ENCODE measurements around the gene PDE4A. TPM values are rescaled to one million over a fixed set of nuclear protein-coding genes. Genes with fewer than 3 reads are reported as not detected.

PDE4A gene
- total RNA-seq, 2 experiments from 2014 or later: 15.7 to 17.5 TPM

GRCh38 chr19:10430505-10431253 is 10.3 kb downstream of the PDE4A start:
- Mint-ChIP-seq H3K27ac (peak overlapping the region; percentile 64), H3K27me3 (peaks cover 35% of the 10 kb centered on the region), H3K36me3 (peaks cover 3% of the 10 kb centered on the region), H3K4me1 (ENCODE audit: low read depth) (peaks cover 63% of the 10 kb centered on the region), H3K9me3 (no peaks in the 10 kb centered on the region), H3K4me3 (peak overlapping the region; percentile 73)
- POLR2A ChIA-PET: interaction anchor here (0.6 to 2.2 kb wide), 2 partner anchors 25 to 40 kb away, joined by 3 to 8 read pairs; no protein-coding TSS in a partner anchor
- intact Hi-C loops (cut with micrococcal nuclease): no loop called here
- DNase-seq: no peak
- CTCF ChIA-PET: interaction anchor here (0.6 to 27.2 kb wide), 2 partner anchors 22 to 135 kb away, joined by 3 to 836 read pairs; partner anchors contain the start of gene CDC37

DNA sequence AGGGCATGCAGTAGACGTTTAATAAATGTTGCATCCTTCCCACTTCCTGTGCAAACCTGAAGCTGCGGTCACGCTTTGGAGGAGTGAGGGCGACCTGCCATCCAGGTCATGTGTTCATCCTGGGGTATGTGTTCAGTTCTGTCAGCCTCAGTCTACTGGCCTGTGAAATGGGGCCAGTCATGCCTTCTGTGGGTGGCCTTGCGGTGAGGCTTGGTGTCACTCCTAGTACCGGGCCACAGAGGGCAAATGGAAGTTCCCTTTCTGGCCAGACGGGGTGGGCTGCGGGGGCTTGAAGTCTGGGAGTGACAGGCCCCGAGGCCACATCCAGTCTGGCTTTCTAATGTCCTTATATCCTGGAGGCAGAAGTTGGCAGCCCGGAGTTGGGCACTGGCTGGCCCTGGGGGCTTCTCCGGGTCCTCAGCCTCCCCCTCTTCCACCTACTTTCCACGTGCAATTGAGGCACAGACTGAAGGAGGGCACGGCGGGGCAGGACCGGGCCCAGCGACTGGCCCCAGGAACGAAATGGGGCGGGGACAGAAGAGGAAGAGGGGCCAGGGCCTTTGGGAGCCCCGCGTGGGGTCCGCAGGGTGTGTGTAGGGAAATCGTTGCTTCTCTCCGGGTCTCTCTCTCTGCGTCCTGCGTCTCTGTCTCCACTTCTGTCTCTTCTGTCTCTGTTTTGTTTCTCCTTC is 11.1 kb downstream of the PDE4A start:
- CTCF ChIA-PET: interaction anchor here (0.7 to 27.2 kb wide), 2 partner anchors 22 to 51 kb away, joined by 3 to 836 read pairs; partner anchors contain the start of genes CDC37 and TYK2
- peak; percentile 69 for DNase-seq
- POLR2A ChIA-PET: interaction anchor here (2.2 kb wide), 1 partner anchor 26 kb away, joined by 8 read pairs; no protein-coding TSS in a partner anchor
- peaks cover 58% of the 10 kb centered on the region for H3K4me1 Mint-ChIP-seq (ENCODE audit: low read depth)
- H3K4me3 Mint-ChIP-seq: peak overlapping the region; percentile 73
- H3K36me3 Mint-ChIP-seq: peaks cover 3% of the 10 kb centered on the region
- peak overlapping the region; percentile 64 for H3K27ac Mint-ChIP-seq
- H3K27me3 Mint-ChIP-seq: peaks cover 35% of the 10 kb centered on the region
- H3K9me3 Mint-ChIP-seq: no peaks in the 10 kb centered on the region
- intact Hi-C loops (cut with micrococcal nuclease): no loop called here

- Mint-ChIP-seq H3K4me1 (ENCODE audit: low read depth) (peaks cover 53% of the 10 kb centered on the region), H3K4me3 (peak overlapping the region; percentile 73), H3K36me3 (peaks cover 3% of the 10 kb centered on the region), H3K27ac (peak overlapping the region; percentile 60), H3K9me3 (no peaks in the 10 kb centered on the region), H3K27me3 (peaks cover 35% of the 10 kb centered on the region)
- ChIA-PET CTCF (interaction anchor here (0.7 to 27.2 kb wide), 3 partner anchors 9 to 52 kb away, joined by 3 to 836 read pairs (median 3); partner anchors contain the start of genes CDC37 and TYK2), POLR2A (no interaction called here)
- DNase-seq: peak; percentile 71
- intact Hi-C loops (cut with micrococcal nuclease): no loop called here
Observed at GRCh38 chr19:10431943-10432735, 11.8 kb downstream of the PDE4A start.

GRCh38 chr19:10432736-10433130 is 12.4 kb downstream of the PDE4A start:
- CTCF ChIA-PET: interaction anchor here (1.1 to 27.2 kb wide), 2 partner anchors 9 to 24 kb away, joined by 3 to 836 read pairs; partner anchors contain the start of gene CDC37
- peak overlapping the region; percentile 41 for H3K4me3 Mint-ChIP-seq
- no peaks in the 10 kb centered on the region for H3K9me3 Mint-ChIP-seq
- H3K27me3 Mint-ChIP-seq: peaks cover 35% of the 10 kb centered on the region
- POLR2A ChIA-PET: no interaction called here
- DNase-seq: no peak
- H3K27ac Mint-ChIP-seq: no peak overlapping the region
- intact Hi-C loops (cut with micrococcal nuclease): no loop called here
- H3K4me1 Mint-ChIP-seq (ENCODE audit: low read depth): peaks cover 47% of the 10 kb centered on the region
- H3K36me3 Mint-ChIP-seq: peaks cover 3% of the 10 kb centered on the region

DNA sequence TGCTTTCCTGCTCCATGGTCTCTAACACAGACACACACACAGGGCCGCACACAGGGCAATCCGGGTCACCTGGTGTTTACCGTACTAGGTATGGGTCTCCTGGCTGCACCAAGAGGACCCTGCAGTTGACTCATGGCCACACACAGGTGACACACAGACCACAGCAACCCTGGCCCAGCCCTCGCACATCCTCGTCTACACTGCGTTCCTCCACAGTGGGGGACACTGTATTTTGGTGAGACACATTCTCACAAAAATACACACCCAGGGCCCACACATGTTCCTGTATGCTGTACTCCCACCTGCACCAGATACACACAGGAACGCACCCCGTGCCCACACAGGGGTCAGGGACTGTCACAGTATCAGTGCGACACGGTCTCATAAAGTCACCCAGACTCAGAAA is 12.8 kb downstream of the PDE4A start:
- POLR2A ChIA-PET: no interaction called here
- Mint-ChIP-seq H3K27me3 (peaks cover 34% of the 10 kb centered on the region), H3K9me3 (no peaks in the 10 kb centered on the region), H3K36me3 (peaks cover 3% of the 10 kb centered on the region), H3K27ac (no peak overlapping the region), H3K4me3 (no peak overlapping the region), H3K4me1 (ENCODE audit: low read depth) (peaks cover 43% of the 10 kb centered on the region)
- CTCF ChIA-PET: interaction anchor here (0.5 to 27.2 kb wide), 3 partner anchors 10 to 347 kb away, joined by 3 to 836 read pairs (median 5); partner anchors contain the start of gene CDC37
- intact Hi-C loops (cut with micrococcal nuclease): no loop called here
- no peak for DNase-seq

- Mint-ChIP-seq H3K27me3 (no peaks in the 10 kb centered on the region), H3K27ac (no peak overlapping the region), H3K4me1 (ENCODE audit: low read depth) (no peaks in the 10 kb centered on the region), H3K4me3 (no peak overlapping the region), H3K36me3 (no peaks in the 10 kb centered on the region), H3K9me3 (no peaks in the 10 kb centered on the region)
- ChIA-PET CTCF (interaction anchor here (2.4 kb wide), 1 partner anchor 36 kb away, joined by 7 read pairs; the partner anchor contains the start of gene CDC37), POLR2A (no interaction called here)
- no peak for DNase-seq
- intact Hi-C loops (cut with micrococcal nuclease): no loop called here
Observed at GRCh38 chr19:10439588-10439987, 19.2 kb downstream of the PDE4A start.

GRCh38 chr19:10442698-10443097 is 22.4 kb downstream of the PDE4A start:
- Mint-ChIP-seq H3K36me3 (no peaks in the 10 kb centered on the region), H3K27me3 (no peaks in the 10 kb centered on the region), H3K4me3 (no peak overlapping the region), H3K9me3 (no peaks in the 10 kb centered on the region), H3K4me1 (ENCODE audit: low read depth) (no peaks in the 10 kb centered on the region), H3K27ac (no peak overlapping the region)
- no peak for DNase-seq
- intact Hi-C loops (cut with micrococcal nuclease): no loop called here
- POLR2A ChIA-PET: no interaction called here
- CTCF ChIA-PET: no interaction called here

- Mint-ChIP-seq H3K36me3 (no peaks in the 10 kb centered on the region), H3K4me1 (ENCODE audit: low read depth) (no peaks in the 10 kb centered on the region), H3K4me3 (no peak overlapping the region), H3K27me3 (peaks cover 4% of the 10 kb centered on the region), H3K27ac (no peak overlapping the region), H3K9me3 (no peaks in the 10 kb centered on the region)
- DNase-seq: no peak
- intact Hi-C loops (cut with micrococcal nuclease): no loop called here
- CTCF ChIA-PET: no interaction called here
- POLR2A ChIA-PET: no interaction called here
Observed at GRCh38 chr19:10449037-10449436, 28.7 kb downstream of the PDE4A start.

DNA sequence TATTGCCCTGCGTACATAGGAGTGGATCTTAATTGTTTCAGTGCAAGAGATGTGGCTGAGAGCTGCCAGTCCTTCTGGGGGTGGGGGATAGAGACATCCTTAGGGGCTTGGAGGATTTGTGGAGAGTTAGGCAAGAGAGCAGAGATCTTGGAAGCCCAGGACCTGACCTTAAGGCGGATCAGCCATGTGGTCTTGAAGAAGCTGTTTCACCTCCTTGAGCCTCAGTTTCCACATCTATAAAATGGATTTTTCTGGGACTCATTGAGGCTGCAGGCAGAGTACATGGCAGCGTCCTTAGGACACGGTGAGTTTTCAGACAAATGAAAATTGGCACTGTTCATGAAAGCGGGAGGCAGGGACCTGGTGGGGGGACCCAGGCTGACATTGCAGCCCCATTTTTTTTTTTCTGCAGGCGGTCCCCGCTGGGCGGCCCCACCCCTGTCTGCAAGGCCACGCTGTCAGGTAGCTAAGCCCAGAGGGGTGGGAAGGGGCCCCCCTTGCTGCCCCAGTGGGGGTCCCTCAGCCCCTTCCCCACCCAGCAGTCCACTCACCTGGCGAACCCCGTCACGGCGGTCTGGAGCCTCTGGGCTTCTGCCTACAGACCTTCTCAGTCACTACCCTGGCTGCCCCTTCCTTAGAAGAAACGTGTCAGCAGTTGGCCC is 30.0 kb downstream of the PDE4A start:
- Mint-ChIP-seq H3K4me3 (no peak overlapping the region), H3K4me1 (ENCODE audit: low read depth) (no peaks in the 10 kb centered on the region), H3K27me3 (peaks cover 4% of the 10 kb centered on the region), H3K9me3 (no peaks in the 10 kb centered on the region), H3K36me3 (no peaks in the 10 kb centered on the region), H3K27ac (no peak overlapping the region)
- POLR2A ChIA-PET: no interaction called here
- CTCF ChIA-PET: interaction anchor here (1.0 to 1.7 kb wide), 2 partner anchors 13 to 59 kb away, joined by 3 to 8 read pairs; no protein-coding TSS in a partner anchor
- intact Hi-C loops (cut with micrococcal nuclease): no loop called here
- DNase-seq: no peak

DNA sequence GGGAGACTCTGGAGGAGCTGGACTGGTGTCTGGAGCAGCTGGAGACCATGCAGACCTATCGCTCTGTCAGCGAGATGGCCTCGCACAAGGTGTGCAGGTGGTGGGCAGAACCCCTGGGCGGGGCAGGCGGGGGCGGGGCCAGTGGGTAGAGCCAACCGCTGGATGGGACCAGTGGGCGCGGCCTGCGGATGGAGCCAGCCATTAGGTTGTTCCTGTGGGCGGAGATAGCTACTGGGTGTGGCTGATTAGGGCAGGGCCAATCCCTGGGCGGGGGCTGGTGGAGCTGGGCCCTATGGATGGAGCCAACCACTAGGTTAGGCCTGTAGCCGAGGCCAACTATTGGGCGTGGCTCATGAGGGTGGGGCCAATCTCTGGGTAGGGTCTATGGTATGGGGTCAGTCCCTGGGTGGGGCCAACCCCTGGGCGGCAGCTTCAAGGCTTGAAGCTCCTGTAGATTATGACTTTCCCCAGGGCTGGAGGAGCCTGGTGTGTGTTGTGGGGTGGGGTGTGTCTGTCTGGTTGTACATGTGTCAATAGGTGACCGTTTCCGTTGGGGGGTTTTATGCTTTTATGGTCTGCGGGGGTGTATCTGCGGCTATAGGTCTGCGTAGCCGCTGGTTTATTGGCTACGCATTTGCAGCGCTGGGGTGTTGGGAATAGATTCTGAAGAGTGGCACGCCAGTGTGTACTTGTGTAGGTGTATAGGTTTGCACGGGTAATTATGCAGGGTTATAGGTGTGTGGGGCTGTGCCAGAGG is 30.7 kb downstream of the PDE4A start:
- POLR2A ChIA-PET: no interaction called here
- no peak for DNase-seq
- intact Hi-C loops (cut with micrococcal nuclease): no loop called here
- Mint-ChIP-seq H3K4me1 (ENCODE audit: low read depth) (no peaks in the 10 kb centered on the region), H3K36me3 (no peaks in the 10 kb centered on the region), H3K9me3 (no peaks in the 10 kb centered on the region), H3K27me3 (peaks cover 4% of the 10 kb centered on the region), H3K27ac (no peak overlapping the region), H3K4me3 (no peak overlapping the region)
- CTCF ChIA-PET: interaction anchor here (1.0 to 1.7 kb wide), 2 partner anchors 14 to 60 kb away, joined by 3 to 8 read pairs; no protein-coding TSS in a partner anchor
